HT-29 (cell line): ENCODE data around the gene SLC30A3. TPM values are rescaled to one million over a fixed set of nuclear protein-coding genes. Genes with fewer than 3 reads are reported as not detected.
A peak's percentile ranks its signal among the peaks of the same experiment; 100 is the strongest.

Experiments
- DNase-seq: peaks from one replicate; pipeline ENCODE4 v3.0.0-alpha.2; 2015; ENCODE audit warnings: low spot score
- total RNA-seq: library from RNA; depleted of rRNA; stranded (reverse); fragments of >200 nt; shearing (Covaris generic); gene quantifications from 2 replicates; pipeline ENCODE4 v1.2.3, GENCODE V29; 2014

Gene SLC30A3
- total RNA-seq, 1 experiment from 2014 or later = not detected

DNA sequence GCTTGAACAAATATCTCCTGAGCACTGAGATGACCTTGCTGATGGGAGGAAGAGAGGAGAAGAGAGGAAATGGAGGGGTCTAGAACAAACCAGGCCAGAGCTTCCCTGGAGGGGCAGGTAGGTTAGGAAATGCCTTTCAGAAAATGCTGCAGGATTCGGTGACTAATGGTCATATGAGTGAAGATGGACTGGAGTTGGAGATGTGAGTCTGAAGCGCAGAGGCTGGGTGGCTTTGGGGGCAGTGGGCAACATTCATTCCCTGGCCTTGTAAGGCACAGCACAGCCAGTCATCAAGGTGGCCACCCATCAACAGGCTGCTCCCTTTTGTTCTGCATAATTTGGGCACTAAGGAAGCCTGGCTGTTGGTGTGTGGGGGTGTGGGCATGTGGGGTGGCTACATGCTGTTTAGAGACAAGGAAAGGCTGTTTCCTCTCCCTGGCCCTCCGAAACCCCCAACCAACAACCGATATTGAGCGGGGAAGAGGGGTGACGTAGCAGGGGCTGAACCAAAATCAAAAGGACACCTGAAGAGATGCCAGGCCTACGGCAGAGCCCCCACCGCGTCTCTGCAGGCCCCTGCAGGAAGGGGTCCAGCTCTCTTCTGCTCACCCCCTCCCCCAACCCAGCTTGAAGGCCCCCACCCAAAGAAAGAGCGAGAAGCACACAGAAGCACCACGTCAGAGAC is 1.5 kb downstream of the SLC30A3 start:
- no peak for DNase-seq

- DNase-seq = no peak
These were observed 4.8 kb downstream of the SLC30A3 start for GRCh38 chr2:27258051-27258450.

- DNase-seq = no peak
These were observed 5.9 kb downstream of the SLC30A3 start for GRCh38 chr2:27256855-27257454.

- no peak for DNase-seq
These were observed 7.2 kb downstream of the SLC30A3 start for GRCh38 chr2:27255660-27256059.

DNA sequence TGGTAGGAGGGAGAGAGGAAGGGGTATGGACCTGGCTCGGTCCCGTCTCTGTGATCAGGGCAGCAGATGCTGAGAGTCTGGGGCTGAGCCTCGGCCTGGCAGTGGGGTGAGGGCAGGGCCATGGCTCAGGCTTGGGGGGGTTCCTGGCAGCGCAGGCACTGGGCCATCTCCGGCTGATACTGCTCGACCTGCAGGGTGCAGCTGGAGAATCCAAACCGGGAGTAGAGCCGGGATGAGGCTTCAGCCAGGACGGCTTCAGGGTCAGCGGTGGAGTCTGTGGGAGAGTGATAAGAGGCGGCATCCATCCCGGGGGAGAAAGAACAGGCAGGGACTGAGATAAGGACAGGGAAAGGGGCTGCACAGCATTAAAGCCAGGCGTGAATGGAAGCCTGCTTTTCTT is 7.7 kb downstream of the SLC30A3 start:
- no peak for DNase-seq

GRCh38 chr2:27251766-27252165 is 11.1 kb downstream of the SLC30A3 start:
- DNase-seq = no peak

DNA sequence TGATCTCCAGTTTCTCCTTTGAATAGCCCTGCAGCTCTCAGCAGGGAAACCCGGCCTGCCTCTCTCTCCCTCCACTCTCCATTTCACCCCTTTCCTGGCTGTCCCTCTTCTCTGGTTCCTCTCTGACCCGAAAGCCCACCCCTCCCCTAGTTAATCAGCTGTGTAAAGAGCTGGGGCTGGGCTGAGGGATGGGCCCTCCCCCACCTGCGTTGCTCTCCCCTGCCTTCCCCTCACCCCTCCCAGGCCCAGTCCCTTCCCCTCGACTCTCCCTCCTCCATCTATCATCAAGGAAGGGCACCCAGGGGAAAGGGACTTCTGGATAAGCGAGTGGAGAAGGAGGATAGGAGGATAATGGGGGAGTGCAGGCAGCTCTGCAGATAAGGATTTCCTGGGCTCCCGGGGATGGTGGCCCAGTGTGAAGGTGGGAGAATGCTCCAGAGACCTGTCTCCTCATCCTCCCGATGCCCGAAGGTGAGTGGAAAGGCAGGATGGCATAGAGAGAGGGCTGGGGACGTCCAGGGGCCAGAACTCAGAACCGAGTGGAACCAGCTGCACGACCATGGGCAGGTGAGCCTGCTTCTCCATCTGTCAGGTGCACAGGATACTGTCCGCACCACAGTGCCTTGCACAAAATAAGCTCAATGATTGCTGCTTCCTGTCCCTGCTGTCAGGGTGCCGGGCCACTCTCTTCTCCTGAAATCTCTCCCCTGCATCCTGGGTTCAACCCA is 12.0 kb downstream of the SLC30A3 start:
- DNase-seq = no peak

DNA sequence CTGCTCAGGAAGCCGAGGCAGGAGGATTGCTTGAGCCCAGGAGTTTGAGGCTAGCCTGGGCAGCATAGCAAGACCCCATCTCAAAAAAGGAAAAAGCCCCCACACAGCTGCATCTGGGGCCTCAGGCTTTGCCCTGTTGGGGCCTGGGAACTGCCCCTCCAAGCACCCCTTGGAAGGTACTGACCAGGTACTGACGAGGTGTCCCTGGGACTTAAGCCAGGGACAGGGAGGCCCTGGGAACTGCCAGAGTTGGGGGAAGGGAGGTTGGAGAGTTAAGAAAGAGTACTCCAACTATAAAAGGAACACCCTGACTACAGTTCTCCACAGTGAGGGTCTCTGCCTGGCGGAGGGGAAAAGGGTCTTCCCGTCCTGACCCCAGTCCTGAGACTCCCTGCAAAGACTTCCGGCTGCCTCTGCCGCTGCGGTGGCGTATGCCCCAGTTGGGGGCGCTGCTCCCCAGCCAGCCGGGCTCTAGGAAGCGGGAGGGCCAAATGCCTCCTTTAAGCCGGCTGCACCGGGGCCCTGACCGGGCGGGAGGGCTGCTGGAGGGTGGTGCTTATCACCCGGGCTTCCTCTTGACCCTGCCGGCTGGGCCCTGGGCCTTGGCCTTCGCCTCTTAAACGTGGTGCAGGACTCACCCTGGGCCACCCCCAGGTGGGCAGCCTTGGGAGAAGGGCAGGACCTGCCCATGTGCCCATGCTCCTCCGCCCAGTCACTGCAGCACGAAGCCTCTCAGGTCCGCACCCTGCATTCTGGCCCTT is 12.8 kb downstream of the SLC30A3 start:
- DNase-seq = peak; percentile 65

DNA sequence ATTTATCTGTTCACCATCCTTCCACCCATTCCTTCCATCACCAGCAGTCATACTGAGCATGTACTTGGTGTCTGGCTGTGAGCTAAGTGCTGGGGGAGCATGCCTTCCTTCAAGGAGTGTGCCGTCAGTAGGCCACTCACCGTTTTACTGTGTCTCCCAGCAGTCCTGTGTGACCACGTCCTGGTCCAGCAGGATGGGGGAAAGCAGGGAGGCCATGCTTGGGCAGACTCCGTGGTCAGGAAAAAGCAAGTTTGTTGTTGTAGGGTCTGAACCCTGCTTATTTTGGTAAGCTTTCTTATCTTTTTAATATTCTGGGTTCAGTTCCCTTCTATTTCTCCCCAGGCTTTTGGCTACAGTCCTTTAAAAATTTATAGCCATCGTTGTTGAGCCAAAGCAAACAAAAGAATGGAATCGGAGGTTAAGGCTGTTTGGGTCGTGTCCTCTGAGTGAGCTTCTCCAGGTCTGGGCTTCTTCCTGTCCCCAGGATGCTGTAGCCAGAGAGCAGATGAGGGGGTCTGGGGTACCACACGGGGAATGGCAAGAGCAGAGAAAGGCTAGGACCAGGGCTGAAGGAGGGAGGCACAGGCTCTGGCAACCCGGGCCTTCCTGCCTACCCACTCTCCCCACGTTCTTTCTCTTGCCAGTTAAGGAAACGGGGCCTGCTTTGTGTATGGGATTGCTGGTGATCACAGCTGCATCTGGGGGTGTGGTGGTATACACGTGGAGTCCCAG is 13.5 kb downstream of the SLC30A3 start:
- DNase-seq = no peak

DNA sequence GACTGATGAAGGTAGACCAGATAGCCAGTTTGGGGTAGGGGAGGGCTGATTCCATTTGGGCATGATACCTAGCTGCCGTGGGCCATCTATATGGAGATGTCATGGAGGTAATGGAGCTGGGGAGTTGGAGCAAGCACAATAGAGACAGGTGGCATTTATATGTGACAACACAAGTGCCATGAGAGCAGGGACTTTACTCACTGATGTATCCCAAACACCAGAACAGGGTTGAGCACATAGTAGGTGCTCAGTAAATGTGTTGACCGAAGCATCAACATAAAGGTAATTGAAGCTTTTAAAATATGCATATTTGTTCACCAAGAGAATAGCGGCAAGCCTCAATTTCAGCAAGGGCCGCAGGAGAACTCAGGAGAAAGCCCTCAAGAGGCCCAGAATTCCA is 15.0 kb downstream of the SLC30A3 start:
- no peak for DNase-seq

- DNase-seq = no peak
These were observed 17.2 kb downstream of the SLC30A3 start for GRCh38 chr2:27245626-27246025.

DNA sequence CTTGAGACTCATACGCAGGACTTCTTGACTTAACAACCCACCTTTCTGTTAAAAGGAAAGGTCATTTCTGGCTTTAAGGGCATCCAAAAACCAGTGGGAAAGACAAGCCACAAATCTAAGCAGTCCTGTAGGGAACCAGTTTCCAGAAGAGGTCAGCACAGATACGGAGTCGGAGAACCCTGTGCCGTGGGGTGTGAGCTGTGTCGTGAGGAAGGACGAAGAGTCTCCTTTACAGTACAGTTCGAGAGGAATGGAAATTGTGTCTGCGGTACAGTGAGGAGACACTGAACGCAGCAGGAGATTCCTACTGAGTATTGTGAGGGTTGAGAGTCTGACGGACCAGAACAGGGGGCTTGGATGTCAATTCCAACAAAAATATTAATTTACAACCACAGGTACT is 17.7 kb downstream of the SLC30A3 start:
- no peak for DNase-seq

- no peak for DNase-seq
These were observed 19.3 kb downstream of the SLC30A3 start for GRCh38 chr2:27243391-27244130.

DNA sequence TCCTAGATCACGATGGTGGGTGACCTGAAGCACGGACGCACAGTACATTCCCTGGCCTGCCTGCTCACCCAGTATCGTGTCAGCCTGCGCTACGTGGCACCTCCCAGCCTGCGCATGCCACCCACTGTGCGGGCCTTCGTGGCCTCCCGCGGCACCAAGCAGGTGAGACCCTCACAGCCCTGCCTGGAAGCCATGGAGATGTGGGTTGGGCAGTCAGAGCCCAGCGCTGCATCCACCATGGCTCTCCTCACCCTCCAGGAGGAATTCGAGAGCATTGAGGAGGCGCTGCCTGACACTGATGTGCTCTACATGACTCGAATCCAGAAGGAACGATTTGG is 20.3 kb downstream of the SLC30A3 start:
- DNase-seq = no peak

DNA sequence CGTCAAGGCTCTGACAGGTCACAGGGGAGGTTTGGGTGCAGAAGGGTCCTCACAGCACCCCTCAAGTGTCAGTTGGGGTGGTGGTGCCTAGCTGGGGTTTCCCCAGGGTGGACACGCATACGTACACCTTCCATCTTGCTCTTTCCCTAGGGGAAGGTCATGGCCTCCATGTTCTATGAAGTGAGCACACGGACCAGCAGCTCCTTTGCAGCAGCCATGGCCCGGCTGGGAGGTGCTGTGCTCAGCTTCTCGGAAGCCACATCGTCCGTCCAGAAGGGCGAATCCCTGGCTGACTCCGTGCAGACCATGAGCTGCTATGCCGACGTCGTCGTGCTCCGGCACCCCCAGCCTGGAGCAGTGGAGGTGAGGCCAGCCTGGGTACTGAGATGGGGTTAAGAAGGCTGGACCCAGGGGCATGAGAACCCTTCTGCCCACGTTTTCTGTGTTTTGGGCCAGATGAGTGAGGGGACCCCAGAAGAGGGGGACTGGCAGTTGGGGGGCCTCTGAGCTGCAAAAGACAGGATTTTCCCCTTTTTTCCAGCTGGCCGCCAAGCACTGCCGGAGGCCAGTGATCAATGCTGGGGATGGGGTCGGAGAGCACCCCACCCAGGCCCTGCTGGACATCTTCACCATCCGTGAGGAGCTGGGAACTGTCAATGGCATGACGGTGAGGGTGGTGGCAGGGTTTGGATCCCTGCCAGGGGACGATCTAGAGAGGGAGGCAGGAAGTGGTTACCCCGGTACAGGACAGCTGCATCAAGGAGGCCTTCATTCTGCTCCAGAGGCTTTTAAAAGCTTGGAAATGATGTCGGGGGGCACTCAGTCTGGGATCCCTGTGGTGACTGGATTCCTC is 20.9 kb downstream of the SLC30A3 start:
- DNase-seq = no peak

- no peak for DNase-seq
These were observed 22.4 kb downstream of the SLC30A3 start for GRCh38 chr2:27240406-27240805.

GRCh38 chr2:27238976-27239375 is 23.9 kb downstream of the SLC30A3 start:
- no peak for DNase-seq

- DNase-seq = no peak
These were observed 25.4 kb downstream of the SLC30A3 start for GRCh38 chr2:27237341-27237945.

- DNase-seq = no peak
These were observed 26.2 kb downstream of the SLC30A3 start for GRCh38 chr2:27236626-27237025.

DNA sequence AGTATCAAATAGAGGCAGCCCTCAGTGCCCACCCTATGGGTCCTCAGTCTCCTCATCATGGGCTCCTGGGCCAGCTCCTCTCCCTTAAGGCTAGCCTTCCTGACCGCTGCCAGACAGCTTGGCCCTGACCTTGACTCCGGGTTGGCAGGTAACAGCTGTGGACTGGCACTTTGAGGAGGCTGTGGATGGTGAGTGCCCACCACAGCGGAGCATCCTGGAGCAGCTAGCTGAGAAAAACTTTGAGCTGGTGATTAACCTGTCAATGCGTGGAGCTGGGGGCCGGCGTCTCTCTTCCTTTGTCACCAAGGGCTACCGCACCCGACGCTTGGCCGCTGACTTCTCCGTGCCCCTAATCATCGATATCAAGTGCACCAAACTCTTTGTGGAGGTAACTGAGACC is 26.7 kb downstream of the SLC30A3 start:
- DNase-seq = no peak
